ENCODE data around the gene TRIM28. TPM values are rescaled to one million over a fixed set of nuclear protein-coding genes. Genes with fewer than 3 reads are reported as not detected.

The TRIM28 gene
- total and polyA plus RNA-seq, 9 of the 15 experiments (the other 6 are each of a cell fraction or from before 2014, with no cell fraction given): 12.1 to 797 (median 490) TPM

GRCh38 chr19:58572818-58573657 lies 29.2 kb downstream of the TRIM28 start, which contains the start of gene MZF1 (continued):
- TF ChIP-seq NR2F6 (CRISPR knock-in tag; IDR thresholded peaks at IDR 0.05): no peak
- peak; percentile 61; the same call in 1 of the 2 replicates for TF ChIP-seq NCOA1 (IDR thresholded peaks at IDR 0.05; ENCODE audit: low read depth)
- no peak for TF ChIP-seq HOMEZ (CRISPR knock-in tag; IDR thresholded peaks at IDR 0.05)
- no peak for TF ChIP-seq EZH2 (IDR thresholded peaks at IDR 0.05; ENCODE audit: borderline replicate concordance, low read depth, low read length)
- peak; percentile 57 for TF ChIP-seq FOS (IDR thresholded peaks at IDR 0.05; ENCODE audit: extremely low read depth, insufficient read length)
- no peak for TF ChIP-seq CCNT2 (IDR thresholded peaks at IDR 0.05; ENCODE audit: borderline replicate concordance, extremely low read depth, insufficient read length, low read depth, low read length)
- no peak for TF ChIP-seq CREBBP (IDR thresholded peaks at IDR 0.05; ENCODE audit: low read depth, low read length)
- 0 out of 4 replicates have a peak, but pooled peaks of 1 of the 2 experiments have one; percentile 54 for TF ChIP-seq MLX (CRISPR knock-in tag; conservative IDR thresholded peaks at IDR 0.05)
- no peak for TF ChIP-seq GATA2 (CRISPR knock-in tag; IDR thresholded peaks at IDR 0.05)
- TF ChIP-seq ZC3H4 (CRISPR knock-in tag; IDR thresholded peaks at IDR 0.05; ENCODE audit: borderline replicate concordance): no peak
- TF ChIP-seq FOXA1 (IDR thresholded peaks at IDR 0.05; ENCODE audit: borderline replicate concordance): no peak
- TF ChIP-seq TCF7 (IDR thresholded peaks at IDR 0.05; ENCODE audit: borderline replicate concordance): 0 out of 2 replicates have a peak, but pooled peaks have one; percentile 36
- peak in 2 of 3 experiments; percentile 38 to 69 for TF ChIP-seq YY1 (IDR thresholded peaks at IDR 0.05; ENCODE audit: borderline replicate concordance in 1 of 3, control insufficient read depth in 1 of 3, extremely low read depth in 1 of 3, insufficient read depth in 3 of 3, insufficient read length in 1 of 3, insufficient replicate concordance in 2 of 3, low read depth in 1 of 3, low read length in 2 of 3)
- TF ChIP-seq ZNF449 (CRISPR knock-in tag; IDR thresholded peaks at IDR 0.05): no peak
- TF ChIP-seq ZBTB8A (IDR thresholded peaks at IDR 0.05; ENCODE audit: partially characterized antibody): no peak
- no peak for TF ChIP-seq ZNF124 (CRISPR knock-in tag; IDR thresholded peaks at IDR 0.05)
- TF ChIP-seq HES1 (IDR thresholded peaks at IDR 0.05; ENCODE audit: low read depth): no peak
- no peak for TF ChIP-seq XRCC5 (IDR thresholded peaks at IDR 0.05; ENCODE audit: low read depth, low read length)
- TF ChIP-seq CSDE1 (IDR thresholded peaks at IDR 0.05): peak in 1 of 2 experiments; percentile 99; a peak in 2 of 4 replicates
- peak; percentile 85 for TF ChIP-seq JUND (IDR thresholded peaks at IDR 0.05; ENCODE audit: borderline replicate concordance, low read depth, low read length)
- TF ChIP-seq JUND (tag; IDR thresholded peaks at IDR 0.05; ENCODE audit: borderline replicate concordance, low read depth, low read length): peak; percentile 81; the same call in 1 of the 3 replicates
- no peak for TF ChIP-seq ZNF140 (CRISPR knock-in tag; IDR thresholded peaks at IDR 0.05)

Data from K562 (cell line).